ENCODE measurements around the gene KIDINS220. TPM values are rescaled to one million over a fixed set of nuclear protein-coding genes. Genes with fewer than 3 reads are reported as not detected.

The KIDINS220 gene
- polyA plus RNA-seq, 1 donor from 2014 or later = 329 TPM

DNA sequence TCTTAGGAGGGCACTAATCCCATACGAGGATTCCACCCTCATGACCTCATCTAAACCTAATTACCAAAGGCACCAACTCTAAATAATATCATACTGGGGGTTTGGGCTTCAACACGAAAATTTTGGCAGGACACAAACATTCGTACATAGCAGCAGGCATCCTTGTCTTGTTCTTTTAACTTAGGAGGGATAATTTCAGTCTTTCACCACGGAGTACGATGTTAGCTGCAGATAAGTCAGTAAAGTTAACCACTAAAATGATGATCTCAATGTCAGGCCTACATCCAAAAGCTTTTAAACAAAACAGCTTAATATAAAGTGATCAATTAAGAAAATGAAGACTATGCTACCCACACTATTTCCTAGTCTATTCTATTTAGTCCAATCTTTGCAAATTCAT is 80.7 kb downstream of the KIDINS220 start:
- peaks cover 27% of the 10 kb centered on the region for H3K36me3 ChIP-seq (ENCODE audit: insufficient read depth, low read length)
- no peaks in the 10 kb centered on the region for H3K27me3 ChIP-seq (ENCODE audit: insufficient read depth, low read depth, low read length)
- no peak overlapping the region for H3K27ac ChIP-seq (ENCODE audit: low read length)
- peaks cover 9% of the 10 kb centered on the region for H3K9me3 ChIP-seq (ENCODE audit: low read length)
- H3K79me2 ChIP-seq (replicated peaks; ENCODE audit: insufficient read depth, low read length) = no peaks in the 10 kb centered on the region
- TF ChIP-seq SMC3 (conservative IDR thresholded peaks at IDR 0.05; ENCODE audit: poor library complexity) = no peak
- H3K4me2 ChIP-seq (ENCODE audit: low read length) = no peak overlapping the region
- H3K9me2 ChIP-seq (ENCODE audit: insufficient read depth, low read length) = no peaks in the 10 kb centered on the region
- H3F3A ChIP-seq (ENCODE audit: insufficient read depth, low read length, poor library complexity, severe bottlenecking) = peaks cover 3% of the 10 kb centered on the region
- H3K4me3 ChIP-seq (ENCODE audit: low read length) = no peak overlapping the region
- H2AFZ ChIP-seq (ENCODE audit: low read depth, low read length) = no peak overlapping the region
- H4K20me1 ChIP-seq (ENCODE audit: insufficient read depth) = no peaks in the 10 kb centered on the region
- H3K9ac ChIP-seq (ENCODE audit: low read length) = no peak overlapping the region

DNA sequence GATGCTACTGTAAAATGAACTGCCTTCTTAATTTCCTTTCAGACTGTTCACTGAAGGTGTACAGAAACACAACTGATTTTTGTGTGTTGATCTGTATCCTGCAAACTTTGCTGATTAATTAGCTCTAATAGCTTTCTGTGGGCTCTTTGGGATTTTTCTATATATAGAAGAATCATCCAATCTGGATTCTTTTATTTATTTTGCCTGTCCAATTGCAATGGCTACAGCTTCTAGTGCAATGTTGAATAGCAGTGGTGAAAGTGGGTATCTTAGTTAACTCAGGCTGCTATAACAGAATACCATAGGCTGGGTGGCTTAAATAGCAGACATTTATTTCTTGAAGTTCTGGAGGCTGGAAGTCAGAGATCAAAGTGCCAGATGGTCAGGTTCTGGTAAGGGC is 81.2 kb downstream of the KIDINS220 start:
- H3K79me2 ChIP-seq (replicated peaks; ENCODE audit: insufficient read depth, low read length) = no peaks in the 10 kb centered on the region
- H3K9ac ChIP-seq (ENCODE audit: low read length) = no peak overlapping the region
- H3K9me3 ChIP-seq (ENCODE audit: low read length) = peaks cover 9% of the 10 kb centered on the region
- no peak overlapping the region for H3K27ac ChIP-seq (ENCODE audit: low read length)
- H3F3A ChIP-seq (ENCODE audit: insufficient read depth, low read length, poor library complexity, severe bottlenecking) = peaks cover 3% of the 10 kb centered on the region
- no peak overlapping the region for H3K4me2 ChIP-seq (ENCODE audit: low read length)
- H2AFZ ChIP-seq (ENCODE audit: low read depth, low read length) = no peak overlapping the region
- H3K9me2 ChIP-seq (ENCODE audit: insufficient read depth, low read length) = no peaks in the 10 kb centered on the region
- H3K36me3 ChIP-seq (ENCODE audit: insufficient read depth, low read length) = peaks cover 27% of the 10 kb centered on the region
- no peak for TF ChIP-seq EP300 (conservative IDR thresholded peaks at IDR 0.05; ENCODE audit: poor library complexity, severe bottlenecking)
- TF ChIP-seq TAF1 (IDR thresholded peaks at IDR 0.05; ENCODE audit: low read depth) = no peak
- TF ChIP-seq, protein P1, sequence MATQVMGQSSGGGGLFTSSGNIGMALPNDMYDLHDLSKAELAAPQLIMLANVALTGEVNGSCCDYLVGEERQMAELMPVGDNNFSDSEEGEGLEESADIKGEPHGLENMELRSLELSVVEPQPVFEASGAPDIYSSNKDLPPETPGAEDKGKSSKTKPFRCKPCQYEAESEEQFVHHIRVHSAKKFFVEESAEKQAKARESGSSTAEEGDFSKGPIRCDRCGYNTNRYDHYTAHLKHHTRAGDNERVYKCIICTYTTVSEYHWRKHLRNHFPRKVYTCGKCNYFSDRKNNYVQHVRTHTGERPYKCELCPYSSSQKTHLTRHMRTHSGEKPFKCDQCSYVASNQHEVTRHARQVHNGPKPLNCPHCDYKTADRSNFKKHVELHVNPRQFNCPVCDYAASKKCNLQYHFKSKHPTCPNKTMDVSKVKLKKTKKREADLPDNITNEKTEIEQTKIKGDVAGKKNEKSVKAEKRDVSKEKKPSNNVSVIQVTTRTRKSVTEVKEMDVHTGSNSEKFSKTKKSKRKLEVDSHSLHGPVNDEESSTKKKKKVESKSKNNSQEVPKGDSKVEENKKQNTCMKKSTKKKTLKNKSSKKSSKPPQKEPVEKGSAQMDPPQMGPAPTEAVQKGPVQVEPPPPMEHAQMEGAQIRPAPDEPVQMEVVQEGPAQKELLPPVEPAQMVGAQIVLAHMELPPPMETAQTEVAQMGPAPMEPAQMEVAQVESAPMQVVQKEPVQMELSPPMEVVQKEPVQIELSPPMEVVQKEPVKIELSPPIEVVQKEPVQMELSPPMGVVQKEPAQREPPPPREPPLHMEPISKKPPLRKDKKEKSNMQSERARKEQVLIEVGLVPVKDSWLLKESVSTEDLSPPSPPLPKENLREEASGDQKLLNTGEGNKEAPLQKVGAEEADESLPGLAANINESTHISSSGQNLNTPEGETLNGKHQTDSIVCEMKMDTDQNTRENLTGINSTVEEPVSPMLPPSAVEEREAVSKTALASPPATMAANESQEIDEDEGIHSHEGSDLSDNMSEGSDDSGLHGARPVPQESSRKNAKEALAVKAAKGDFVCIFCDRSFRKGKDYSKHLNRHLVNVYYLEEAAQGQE (IDR thresholded peaks at IDR 0.05; ENCODE audit: borderline replicate concordance) = no peak
- no peak for TF ChIP-seq EZH2 (IDR thresholded peaks at IDR 0.05; ENCODE audit: borderline replicate concordance, insufficient read depth, low read length, poor library complexity, severe bottlenecking)
- TF ChIP-seq MXI1 (conservative IDR thresholded peaks at IDR 0.05; ENCODE audit: poor library complexity, severe bottlenecking) = no peak
- no peak for TF ChIP-seq SMC3 (conservative IDR thresholded peaks at IDR 0.05; ENCODE audit: poor library complexity)
- TF ChIP-seq POLR2AphosphoS5 (IDR thresholded peaks at IDR 0.05) = no peak
- no peak for TF ChIP-seq RAD21 (conservative IDR thresholded peaks at IDR 0.05)
- TF ChIP-seq, protein P2, sequence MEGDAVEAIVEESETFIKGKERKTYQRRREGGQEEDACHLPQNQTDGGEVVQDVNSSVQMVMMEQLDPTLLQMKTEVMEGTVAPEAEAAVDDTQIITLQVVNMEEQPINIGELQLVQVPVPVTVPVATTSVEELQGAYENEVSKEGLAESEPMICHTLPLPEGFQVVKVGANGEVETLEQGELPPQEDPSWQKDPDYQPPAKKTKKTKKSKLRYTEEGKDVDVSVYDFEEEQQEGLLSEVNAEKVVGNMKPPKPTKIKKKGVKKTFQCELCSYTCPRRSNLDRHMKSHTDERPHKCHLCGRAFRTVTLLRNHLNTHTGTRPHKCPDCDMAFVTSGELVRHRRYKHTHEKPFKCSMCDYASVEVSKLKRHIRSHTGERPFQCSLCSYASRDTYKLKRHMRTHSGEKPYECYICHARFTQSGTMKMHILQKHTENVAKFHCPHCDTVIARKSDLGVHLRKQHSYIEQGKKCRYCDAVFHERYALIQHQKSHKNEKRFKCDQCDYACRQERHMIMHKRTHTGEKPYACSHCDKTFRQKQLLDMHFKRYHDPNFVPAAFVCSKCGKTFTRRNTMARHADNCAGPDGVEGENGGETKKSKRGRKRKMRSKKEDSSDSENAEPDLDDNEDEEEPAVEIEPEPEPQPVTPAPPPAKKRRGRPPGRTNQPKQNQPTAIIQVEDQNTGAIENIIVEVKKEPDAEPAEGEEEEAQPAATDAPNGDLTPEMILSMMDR (IDR thresholded peaks at IDR 0.05; ENCODE audit: poor library complexity, severe bottlenecking) = no peak
- no peak overlapping the region for H3K4me3 ChIP-seq (ENCODE audit: low read length)
- H3K27me3 ChIP-seq (ENCODE audit: insufficient read depth, low read depth, low read length) = no peaks in the 10 kb centered on the region
- H4K20me1 ChIP-seq (ENCODE audit: insufficient read depth) = no peaks in the 10 kb centered on the region
